HG03196 (cell line): ENCODE results near the gene MINDY4B.
"Not testable (repeated sequence)": the region's sequence is repeated elsewhere in the genome, so short reads cannot be mapped to it uniquely, and the experiment has no call there.

Experiments used
- ATAC-seq: cut with Tn5 transposase; IDR thresholded peaks from one replicate; pipeline ENCODE4 v1.9.1; 2021; ENCODE audit not compliant: unreplicated experiment

The MINDY4B gene

GRCh38 chr3:150899141-150899540, 6.1 kb downstream of the MINDY4B start:
- no peak for ATAC-seq

- no peak for ATAC-seq
Observed at GRCh38 chr3:150898046-150898754, 7.0 kb downstream of the MINDY4B start.

- ATAC-seq = no peak
Observed at GRCh38 chr3:150897592-150897991, 7.6 kb downstream of the MINDY4B start.

GRCh38 chr3:150890831-150891230, 14.4 kb downstream of the MINDY4B start:
- no peak for ATAC-seq

GRCh38 chr3:150890295-150890694, 14.9 kb downstream of the MINDY4B start:
- ATAC-seq = no peak

GRCh38 chr3:150889106-150889505, 16.1 kb downstream of the MINDY4B start:
- ATAC-seq = no peak

GRCh38 chr3:150887031-150887430, 18.2 kb downstream of the MINDY4B start:
- ATAC-seq = no peak

- no peak for ATAC-seq
Observed at GRCh38 chr3:150885535-150885934, 19.7 kb downstream of the MINDY4B start.

- no peak for ATAC-seq
Observed at GRCh38 chr3:150878996-150879575, 26.2 kb downstream of the MINDY4B start.

GRCh38 chr3:150878290-150878689, 26.9 kb downstream of the MINDY4B start:
- no peak for ATAC-seq

- ATAC-seq = no peak
Observed at GRCh38 chr3:150877303-150877702, 27.9 kb downstream of the MINDY4B start.

- no peak for ATAC-seq
Observed at GRCh38 chr3:150876611-150877265, 28.5 kb downstream of the MINDY4B start.

- no peak for ATAC-seq
Observed at GRCh38 chr3:150875548-150875947, 29.7 kb downstream of the MINDY4B start.

- no peak for ATAC-seq
Observed at GRCh38 chr3:150874666-150875219, 30.5 kb downstream of the MINDY4B start.

GRCh38 chr3:150871192-150871591, 34.0 kb downstream of the MINDY4B start:
- ATAC-seq = no peak

- no peak for ATAC-seq
Observed at GRCh38 chr3:150870406-150870805, 34.8 kb downstream of the MINDY4B start.

- ATAC-seq = no peak
Observed at GRCh38 chr3:150868282-150868681, 37.0 kb downstream of the MINDY4B start.

GRCh38 chr3:150867434-150867833, 37.8 kb downstream of the MINDY4B start:
- no peak for ATAC-seq

- ATAC-seq = not testable (repeated sequence)
Observed at GRCh38 chr3:150863921-150864320, 41.3 kb downstream of the MINDY4B start.

- no peak for ATAC-seq
Observed at GRCh38 chr3:150861851-150862250, 43.4 kb downstream of the MINDY4B start.

GRCh38 chr3:150857936-150858335, 47.3 kb downstream of the MINDY4B start:
- ATAC-seq = not testable (repeated sequence)

GRCh38 chr3:150850191-150850590, 55.0 kb downstream of the MINDY4B start:
- ATAC-seq = no peak
